GM08714 (cell line): ENCODE results near the gene GABRD.
"Not testable (repeated sequence)": the region's sequence is repeated elsewhere in the genome, so short reads cannot be mapped to it uniquely, and the experiment has no call there.

ENCODE experiments used
- H3K4me3 ChIP-seq: fragments of 200-500 bp; sonication (Bioruptor generic); 2 replicates; pipeline ENCODE4 v1.5.1; 2014; ENCODE audit warnings: mild to moderate bottlenecking, low read length, inconsistent platforms
- ZNF274 ChIP-seq: IDR thresholded peaks from 2 replicates; pipeline ENCODE4 v1.6.1; 2012; ENCODE audit warnings: mild to moderate bottlenecking, low read depth, low read length

GABRD gene

DNA sequence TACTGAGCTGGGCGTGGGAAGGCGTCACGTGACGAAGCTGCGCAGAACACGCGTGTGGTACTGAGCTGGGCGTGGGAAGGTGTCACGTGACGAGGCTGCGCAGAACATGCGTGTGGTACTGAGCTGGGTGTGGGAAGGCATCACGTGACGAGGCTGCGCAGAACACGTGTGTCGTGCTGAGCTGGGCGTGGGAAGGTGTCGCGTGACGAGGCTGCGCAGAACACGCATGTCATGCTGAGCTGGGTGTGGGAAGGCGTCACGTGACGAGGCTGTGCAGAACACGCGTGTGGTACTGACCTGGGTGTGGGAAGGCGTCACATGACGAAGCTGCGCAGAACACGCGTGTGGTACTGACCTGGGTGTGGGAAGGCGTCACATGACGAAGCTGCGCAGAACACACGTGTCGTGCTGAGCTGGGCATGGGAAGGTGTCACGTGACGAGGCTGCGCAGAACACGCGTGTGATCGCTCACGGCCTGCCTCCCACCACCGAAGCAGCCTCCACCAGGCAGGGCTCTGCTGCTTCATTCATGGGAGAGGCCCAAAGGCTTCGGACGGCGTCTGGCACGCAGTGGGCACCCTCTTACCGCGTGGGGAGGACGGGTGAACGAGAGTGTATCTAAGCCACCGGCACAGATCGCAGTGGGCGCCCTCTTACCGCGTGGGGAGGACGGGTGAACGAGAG, 39.5 kb upstream of the GABRD start:
- no peak for TF ChIP-seq ZNF274

DNA sequence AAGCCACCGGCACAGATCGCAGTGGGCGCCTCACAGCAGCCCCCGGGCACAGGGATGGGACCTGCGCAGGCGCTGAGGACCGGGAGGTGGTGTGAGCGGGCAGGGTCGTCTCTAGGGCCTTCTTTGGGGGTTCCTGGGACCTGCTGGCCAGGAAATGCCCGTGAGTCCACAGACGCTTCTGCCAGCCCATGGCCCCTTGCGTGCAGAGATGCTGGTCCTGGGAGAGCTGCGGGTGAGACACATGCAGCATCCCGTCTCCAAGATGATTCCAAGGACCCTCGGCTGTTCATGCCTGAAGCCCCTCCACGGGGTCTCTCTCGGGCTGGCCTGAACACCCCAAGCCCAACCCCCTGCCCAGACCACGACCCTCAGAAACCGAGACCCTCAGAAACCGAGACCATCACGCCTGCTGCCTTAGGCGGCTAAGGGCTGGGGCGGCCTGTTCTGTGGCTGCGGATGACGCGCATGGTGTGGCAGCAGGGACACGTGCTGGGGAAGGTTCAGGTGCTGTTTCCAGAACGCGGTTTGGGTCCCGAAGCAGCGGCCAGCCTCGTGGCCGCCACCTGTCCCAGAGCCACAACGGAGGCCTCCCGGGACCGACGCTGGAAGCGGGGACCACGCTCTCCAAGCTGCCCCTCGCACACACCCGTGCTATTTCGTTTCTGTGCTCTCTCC, 38.5 kb upstream of the GABRD start:
- no peak for TF ChIP-seq ZNF274
- H3K4me3 ChIP-seq: no peak overlapping the region

More for the DNA sequence above, 39.5 kb upstream of the GABRD start:
- no peak overlapping the region for H3K4me3 ChIP-seq

DNA sequence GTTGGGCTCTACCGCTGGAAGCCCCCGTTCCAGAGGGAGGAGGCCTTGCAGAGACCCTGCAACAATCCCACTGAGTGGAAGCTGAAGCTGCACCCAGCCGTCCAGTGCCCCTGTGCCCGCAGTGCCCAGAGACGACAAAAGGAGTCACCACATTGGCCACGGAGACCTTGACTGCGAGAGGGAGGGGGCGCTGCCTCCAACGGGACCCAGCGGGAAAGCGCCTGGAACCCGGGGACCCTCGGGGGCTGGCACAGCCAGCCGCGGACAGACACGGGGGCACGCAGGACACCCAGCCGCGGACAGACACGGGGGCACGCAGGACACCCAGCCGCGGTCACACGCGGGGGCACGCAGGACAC, 38.0 kb upstream of the GABRD start:
- no peak for TF ChIP-seq ZNF274
- no peak overlapping the region for H3K4me3 ChIP-seq

DNA sequence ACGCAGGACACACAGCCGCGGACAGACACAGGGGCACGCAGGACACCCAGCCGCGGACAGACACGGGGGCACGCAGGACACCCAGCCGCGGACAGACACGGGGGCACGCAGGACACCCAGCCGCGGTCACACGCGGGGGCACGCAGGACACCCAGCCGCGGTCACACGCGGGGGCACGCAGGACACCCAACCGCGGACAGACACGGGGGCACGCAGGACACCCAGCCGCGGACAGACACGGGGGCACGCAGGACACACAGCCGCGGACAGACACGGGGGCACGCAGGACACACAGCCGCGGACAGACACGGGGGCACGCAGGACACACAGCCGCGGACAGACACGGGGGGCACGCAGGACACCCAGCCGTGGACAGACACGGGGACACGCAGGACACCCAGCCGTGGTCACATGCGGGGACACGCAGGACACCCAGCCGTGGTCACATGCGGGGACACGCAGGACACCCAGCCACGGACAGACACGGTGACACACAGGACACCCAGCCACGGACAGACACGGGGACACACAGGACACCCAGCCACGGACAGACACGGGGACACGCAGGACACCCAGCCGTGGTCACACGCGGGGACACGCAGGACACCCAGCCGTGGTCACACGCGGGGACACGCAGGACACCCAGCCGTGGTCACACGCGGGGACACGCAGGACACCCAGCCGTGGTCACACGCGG, 37.4 kb upstream of the GABRD start:
- not testable (repeated sequence) for H3K4me3 ChIP-seq

DNA sequence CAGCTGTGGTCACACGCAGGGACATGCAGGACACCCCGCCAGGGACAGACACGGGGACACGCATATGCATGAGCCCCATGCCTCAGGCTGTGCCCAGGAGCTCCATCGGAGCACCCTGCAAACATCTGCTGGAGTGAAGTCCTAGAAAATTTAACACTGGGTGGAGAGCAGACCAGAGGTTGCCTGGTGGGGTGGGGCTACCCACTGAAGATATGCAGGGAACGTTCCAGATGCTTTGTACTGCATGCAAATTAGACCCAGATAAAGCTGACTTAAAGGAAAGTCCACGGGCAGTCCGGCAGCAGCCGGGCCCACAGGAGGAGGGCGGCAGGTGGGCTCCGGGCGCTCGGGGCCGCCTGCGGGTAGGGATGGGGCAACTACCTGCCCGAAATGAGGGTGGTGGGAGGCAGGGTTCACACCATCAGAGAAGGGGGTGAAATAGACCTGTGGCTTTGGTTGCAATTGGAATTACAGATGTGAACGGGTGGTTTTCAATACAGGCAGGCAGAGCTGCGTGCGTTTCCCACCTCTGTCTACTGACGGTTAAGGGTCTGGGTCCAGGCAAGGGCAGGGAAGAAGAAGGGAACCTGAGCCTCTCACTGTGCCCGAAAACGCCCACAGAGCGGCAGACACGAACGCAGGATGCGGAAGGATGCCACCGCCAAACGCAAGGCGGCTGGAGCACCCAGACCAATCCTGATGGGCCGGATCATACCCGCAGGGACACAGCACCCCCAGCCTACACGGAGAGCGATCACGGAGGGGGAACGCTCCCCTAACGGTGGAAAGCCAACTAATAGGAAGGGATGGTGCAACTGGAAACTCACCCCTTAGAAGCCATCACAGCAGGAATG, 36.5 kb upstream of the GABRD start:
- no peak overlapping the region for H3K4me3 ChIP-seq
- no peak for TF ChIP-seq ZNF274

DNA sequence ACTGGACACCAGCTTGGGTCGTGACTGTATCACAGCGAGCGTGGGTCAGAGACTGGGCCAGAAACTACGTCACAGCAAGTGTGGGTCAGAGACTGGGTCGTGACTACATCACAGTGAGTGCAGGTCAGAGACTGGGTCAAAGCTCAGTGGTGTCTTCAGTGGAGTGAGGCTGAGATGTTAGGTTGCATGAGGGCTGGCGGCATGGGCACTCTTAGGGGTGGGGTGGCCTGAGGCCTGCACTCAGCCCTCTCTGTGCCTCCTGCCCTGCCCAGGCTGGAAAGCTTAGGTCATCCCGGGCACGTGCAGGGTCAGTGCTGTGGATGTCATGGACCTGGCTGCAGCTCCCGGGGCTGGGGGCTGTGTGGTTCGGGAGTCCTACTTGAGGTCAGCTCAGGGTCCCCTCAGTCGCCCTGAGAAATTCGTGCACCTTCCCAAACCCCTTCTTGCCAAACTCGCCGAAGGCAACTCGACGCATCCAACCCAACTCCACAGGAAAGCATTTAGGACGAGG, 34.5 kb upstream of the GABRD start:
- no peak for TF ChIP-seq ZNF274
- H3K4me3 ChIP-seq: no peak overlapping the region

DNA sequence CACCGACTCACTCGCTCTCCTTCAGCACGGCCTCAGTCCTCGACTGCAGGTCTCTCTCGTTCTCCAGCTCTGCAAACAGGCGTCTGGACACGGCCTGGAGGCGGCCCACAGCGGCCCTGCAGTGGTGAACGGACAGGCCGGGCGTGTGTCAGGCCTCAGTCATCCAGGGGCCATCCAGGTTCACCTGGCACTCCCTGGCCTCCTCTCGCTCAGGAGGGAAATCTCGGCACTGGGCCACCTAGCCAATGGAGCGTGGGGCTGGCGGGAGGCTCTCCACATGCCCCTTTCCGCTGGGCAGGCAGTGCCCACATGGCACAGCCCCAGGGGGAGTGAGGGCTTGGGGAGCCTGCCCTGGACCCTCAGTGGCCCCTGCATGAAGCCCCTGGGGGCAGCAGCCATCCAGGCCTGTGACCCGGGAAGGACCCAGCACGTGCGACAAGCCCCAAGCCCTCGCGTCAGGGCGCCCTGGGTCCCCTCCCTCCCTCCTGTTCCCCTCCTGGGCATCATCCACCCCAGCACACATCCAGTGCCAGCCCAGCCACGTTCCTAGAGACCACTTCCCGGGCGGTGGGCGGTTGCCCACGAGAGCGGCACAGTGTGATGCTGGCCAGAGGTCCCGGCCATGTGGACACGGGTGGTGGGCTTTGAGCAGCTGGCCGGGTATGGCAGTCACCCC, 33.6 kb upstream of the GABRD start:
- H3K4me3 ChIP-seq: no peak overlapping the region
- TF ChIP-seq ZNF274: no peak

DNA sequence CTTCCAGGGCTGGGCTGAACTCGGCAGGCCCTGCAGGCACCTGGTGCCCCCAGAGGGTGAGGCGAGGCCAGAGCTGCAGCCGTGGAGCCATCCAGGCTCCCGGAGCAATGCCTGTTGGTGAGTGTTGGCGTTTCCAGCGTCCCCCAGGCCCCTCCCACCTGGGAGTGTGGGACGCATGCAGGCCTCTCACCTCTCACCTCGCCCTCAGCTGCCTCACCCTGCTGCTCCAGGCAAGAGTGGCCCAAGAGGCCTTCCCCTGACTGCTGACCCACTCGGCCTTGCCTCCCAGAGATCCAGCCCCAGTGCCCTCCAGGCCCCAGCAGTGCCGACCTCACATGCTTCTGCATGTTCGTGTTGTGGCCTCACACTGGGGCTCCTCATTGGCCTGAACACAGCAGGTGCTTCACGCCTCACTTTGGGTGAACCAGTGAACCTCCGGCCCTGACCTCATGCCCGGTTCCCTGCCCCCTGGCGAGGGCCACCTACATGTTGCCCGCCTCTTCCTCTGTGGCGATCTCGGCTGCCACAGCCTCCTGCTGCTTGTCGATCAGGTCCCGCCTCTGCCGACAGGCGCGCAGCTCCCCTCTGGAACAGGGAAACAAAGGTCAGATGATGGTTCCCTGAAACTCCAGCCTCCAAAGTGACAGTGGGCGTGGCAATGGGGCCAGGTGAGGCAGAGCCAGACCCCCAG, 32.5 kb upstream of the GABRD start:
- no peak overlapping the region for H3K4me3 ChIP-seq
- no peak for TF ChIP-seq ZNF274

DNA sequence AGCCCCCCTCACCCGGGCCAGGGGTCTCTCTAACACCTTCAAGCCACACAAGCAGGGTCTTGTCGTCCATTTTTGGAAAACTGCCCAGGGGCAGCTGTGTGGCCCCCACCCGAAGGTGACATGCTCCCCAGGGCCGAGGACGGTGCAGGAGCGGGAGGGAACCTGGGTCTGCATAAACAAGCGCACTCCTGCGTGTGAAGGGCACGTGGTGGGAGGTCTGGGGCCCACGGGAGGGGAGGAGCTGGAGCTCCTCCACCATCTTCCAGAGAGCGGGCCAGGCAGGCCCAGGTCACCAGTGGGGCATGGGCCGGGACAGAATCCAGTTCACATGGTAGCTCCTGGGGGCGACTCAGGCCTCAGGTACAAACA, 32.0 kb upstream of the GABRD start:
- TF ChIP-seq ZNF274: no peak
- no peak overlapping the region for H3K4me3 ChIP-seq

DNA sequence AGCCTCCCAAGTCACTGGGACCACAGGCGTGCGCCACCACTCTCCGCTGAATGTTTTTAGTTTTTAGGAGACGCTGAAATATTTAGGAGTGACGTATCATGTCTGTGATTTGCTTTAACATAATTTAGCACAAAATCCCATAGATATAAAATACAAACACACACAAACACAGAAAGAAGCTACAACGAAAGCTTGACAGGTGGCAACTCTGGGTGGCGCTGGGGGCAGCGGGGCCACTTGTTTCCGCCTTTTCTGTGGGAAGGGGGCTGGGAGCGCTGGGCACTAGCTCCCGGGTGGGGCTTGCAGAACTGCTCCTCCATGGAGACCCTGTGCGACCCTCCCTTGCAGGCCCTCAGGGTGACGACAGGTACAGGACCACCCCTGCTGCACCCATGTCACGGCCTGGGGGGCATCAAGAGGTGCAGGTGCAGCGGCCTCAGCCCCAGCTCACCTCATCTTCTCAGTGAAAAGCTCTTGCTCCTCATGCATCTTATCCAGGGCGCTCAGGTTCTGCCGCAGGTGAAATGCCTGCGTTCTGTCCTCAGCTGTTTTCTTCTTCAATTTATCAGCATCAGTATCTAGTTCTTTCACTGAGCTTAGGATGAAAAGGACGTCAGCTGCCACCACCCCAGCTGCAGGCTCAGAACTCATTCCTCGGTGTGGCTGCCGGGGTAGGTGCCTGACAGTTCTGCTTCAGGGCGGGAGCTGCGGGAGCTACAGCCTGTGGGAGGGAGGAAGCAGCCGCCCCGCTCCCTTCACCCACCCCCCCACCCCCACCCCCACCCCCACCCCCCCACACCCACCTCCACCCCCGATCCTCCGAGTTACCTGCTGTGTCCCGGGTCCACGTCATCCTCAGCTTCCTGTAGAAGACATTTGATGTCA, 30.8 kb upstream of the GABRD start:
- TF ChIP-seq ZNF274: no peak
- no peak overlapping the region for H3K4me3 ChIP-seq

DNA sequence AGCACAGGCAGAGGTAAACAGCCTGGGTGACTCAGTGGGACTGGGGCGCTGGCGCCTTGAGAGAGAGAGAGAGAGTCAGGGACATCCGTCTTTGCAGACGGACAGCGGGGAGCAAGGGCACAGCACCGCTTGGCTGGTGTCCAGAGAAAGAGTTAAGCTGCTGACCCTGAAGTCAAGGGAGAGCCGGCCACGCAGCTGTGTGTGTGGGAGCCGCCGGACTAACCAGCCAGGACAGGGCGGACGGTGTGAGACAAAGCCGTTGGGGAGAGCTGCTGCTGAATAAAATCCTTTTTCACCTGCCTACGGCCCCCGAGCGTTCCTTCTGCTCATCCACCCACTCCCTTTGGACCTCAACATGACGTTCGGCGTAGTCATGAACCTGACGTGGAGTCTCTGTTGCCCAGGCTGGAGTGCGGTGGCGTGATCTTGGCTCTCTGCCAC, 30.0 kb upstream of the GABRD start:
- TF ChIP-seq ZNF274: no peak
- no peak overlapping the region for H3K4me3 ChIP-seq

DNA sequence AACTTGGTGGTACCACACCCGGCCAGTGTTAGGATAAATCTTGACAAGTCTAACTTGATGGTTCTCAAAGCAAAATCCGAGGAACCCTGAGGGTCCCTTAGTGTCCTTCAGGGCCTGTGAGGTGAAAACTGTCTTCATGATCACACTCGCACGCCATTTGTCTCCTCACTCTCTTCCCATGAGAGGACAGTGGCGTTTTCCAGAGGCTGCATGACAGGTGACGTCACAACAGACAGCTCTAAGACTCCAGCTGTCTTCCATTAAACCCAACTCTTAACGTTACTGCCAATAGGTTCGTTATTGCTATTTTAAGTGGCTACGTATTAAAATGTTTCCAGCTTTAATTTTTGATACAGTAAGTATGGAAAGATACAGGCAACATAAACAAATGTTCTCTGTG, 29.4 kb upstream of the GABRD start:
- no peak overlapping the region for H3K4me3 ChIP-seq
- TF ChIP-seq ZNF274: no peak
